ENCODE measurements around the gene PLCL2.

Gene PLCL2

GRCh38 chr3:17137321-17137826, 252.6 kb downstream of the PLCL2 start:
- in situ Hi-C loops (cut with MboI; ENCODE audit: low sequenced_read_pairs) = no loop called here

DNA sequence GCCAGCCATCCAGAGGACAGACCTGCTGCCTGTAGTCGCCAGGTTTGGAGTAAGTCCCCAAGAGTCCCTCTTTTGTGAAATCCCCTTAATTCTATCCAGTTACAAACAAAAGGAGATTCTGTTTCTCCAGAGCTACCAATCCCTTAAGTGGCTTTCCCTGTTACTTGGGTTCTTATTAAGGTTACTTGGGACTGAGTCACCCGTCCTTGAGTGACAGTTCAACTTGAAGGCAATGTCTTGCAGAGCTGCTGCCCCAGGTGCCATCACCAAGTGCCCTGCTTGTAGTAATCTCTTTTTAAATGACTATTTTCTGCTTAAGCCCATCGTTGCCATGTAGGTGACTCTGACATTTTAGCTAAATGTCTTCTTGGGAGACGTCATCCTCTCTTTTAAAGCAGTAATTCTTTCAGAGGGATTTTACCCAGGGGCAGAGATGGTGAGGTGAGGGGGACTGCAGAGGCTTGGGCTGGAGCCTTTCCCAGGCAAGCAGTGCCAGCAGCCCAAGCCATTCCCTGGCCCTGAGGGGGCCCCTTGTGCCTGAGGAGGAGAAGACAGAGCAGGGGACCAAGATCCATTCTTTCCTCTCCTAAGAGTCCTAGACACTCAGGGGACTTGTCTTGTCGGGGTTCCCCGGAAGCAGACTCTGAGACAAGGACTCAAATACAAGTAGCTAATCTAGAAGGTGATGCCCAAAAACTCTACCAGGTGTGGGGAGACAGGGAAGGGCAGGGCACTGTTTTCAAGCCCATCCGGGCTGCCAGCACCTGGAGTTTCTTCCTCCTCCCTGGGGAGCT, 253.7 kb downstream of the PLCL2 start:
- in situ Hi-C loops (cut with MboI; ENCODE audit: low sequenced_read_pairs) = no loop called here

Measured in HL-60/S4 treated with retinoic acid at 250 ng/mL for 4 days and 3 days (cell line).